CD4-positive, alpha-beta T cell treated with Interleukin-6 at 100 ng/mL for 8 hours (primary cell): ENCODE data around the gene SLC38A8.

Source experiments
- DNase-seq: peaks from one replicate; pipeline ENCODE4 v3.0.0-alpha.2; 2020; ENCODE audit warnings: mixed read lengths, low spot score

SLC38A8 gene

DNA sequence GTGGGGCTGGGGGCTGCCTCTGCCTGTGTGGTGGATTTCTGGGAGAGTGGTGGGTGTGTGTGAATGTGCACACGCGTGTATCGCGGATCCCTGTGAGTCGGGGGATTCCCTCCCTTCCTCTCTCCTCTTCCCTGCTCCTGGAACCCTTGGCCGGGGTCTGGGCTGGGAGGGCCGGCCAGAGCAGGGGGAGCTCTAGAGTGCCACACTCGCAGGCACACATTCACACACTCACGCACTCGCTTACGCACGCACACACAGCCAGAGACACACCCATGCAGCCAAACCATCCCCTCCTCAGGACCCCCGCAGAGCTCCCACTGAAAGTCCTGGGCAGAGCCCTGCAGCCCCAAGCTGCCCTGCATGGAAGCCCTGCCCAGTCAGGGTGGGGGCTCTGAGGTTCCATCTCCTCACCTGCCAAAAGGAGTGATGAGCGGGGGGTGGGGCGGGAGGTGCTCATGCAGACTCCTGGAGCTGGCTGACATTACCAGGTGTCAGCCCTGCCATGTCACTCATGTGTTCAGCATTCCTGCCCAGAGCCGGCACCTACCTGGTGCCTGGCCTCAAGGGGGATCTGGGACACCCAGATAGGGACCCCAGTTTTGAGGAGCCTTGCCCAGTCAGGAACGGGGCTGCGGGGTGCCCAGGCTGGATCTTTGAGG lies 72.7 kb downstream of the SLC38A8 start:
- no peak for DNase-seq

DNA sequence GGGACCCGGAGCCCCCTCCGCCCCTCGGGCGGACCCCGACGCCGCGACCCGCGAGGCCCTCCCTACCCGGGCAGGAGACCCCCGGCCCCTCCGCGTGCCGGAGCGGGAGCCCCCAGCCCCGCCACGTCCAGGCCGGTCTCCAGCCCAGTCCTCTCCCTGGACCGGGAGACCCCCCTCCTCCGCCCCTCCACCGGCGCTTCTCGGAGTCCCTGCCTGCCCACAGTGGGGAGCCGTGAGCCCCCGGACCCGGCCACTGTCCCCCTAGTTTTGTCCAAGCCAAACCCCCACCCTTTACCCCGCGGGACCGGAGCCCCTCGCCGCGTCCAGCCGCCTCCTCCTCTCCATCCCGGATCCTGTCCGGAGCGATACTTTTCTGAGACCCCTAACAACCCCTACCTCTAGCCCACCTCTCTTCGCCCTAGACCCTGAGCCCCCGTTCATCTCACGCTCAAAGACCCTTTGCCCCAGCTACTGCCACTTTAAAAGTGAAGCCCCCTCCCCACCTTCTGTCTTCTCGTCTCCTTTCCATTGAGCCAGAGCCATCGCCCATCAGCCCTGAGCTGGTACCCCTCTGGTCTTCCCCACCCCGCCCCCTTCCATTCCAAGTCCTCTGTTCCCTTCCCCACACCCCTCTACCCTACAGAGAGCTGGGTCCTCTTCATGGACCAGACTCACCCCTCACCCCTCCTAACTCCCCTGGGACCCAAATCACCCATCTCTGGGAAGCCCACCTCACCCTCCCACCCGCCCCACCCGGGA lies 73.5 kb downstream of the SLC38A8 start:
- no peak for DNase-seq

DNA sequence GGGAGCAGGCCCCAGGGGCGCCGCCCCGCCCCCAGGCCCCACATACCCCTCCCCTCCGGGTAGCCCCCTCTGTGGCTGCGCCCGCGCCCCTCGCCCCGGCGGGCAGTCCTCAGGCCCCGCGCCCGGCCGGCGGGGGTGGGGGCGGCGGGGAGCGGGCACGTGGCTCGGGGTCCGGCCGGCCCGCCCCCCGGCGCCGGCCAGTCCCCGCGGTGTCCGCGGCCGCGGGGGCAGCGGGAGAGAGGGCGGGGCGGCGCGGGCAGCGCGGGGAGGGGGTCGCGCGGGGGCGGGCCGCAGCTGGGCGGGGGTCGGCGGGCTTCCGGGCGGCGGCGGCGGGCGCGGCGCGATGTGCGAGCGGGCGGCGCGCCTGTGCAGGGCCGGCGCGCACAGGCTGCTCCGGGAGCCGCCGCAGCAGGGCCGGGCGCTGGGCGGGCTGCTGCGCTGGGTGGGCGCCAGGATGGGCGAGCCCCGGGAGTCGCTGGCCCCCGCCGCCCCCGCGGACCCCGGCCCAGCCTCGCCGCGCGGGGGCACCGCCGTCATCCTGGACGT lies 74.2 kb downstream of the SLC38A8 start:
- DNase-seq, result no peak

DNA sequence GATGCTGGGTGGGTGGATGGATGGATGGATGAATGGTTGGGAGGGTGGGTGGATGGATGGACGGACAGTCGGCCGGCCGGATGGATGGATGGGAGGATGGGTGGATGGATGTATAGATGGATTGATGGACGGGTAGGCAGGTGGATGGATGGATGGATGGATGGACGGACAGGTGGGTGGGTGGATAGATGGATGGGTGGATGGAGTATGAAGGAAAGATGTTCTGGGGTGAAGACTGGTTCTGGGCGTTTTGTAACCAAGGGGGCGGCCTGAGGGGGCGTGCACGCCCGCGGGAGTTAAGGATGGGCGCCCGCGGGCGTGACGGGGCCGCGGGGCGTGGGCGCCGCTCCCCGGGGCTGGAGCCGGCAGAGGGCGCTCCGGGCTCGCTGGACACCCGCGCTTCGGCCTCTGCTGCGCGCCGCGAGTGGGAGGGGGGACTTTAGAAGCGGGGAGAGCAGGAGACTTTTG lies 74.7 kb downstream of the SLC38A8 start, which contains the start of gene NECAB2:
Gene NECAB2, plus strand, starts transcription at position 407 of the 468 bp plus-strand sequence. CDS start 405 bp downstream, outside the sequence.
- no peak for DNase-seq

DNA sequence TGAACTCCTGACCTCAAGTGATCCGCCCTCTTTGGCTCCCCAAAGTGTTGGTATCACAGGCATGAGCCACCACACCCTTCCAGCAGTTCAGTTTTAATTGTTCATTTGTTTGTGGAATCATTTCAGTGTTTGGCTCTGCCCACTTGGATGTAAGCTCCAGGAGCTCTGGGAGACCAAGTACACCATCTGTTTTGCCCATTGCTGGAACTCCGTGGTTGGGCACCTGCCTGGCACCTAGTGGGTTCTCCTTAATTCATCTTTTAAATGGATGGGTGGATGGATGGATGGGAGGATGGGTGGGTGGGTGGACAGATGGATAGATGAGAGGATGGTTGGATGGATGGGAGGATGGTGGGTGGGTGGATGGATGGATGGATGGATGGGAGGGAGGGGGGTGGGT lies 75.5 kb downstream of the SLC38A8 start:
- DNase-seq, result no peak

DNA sequence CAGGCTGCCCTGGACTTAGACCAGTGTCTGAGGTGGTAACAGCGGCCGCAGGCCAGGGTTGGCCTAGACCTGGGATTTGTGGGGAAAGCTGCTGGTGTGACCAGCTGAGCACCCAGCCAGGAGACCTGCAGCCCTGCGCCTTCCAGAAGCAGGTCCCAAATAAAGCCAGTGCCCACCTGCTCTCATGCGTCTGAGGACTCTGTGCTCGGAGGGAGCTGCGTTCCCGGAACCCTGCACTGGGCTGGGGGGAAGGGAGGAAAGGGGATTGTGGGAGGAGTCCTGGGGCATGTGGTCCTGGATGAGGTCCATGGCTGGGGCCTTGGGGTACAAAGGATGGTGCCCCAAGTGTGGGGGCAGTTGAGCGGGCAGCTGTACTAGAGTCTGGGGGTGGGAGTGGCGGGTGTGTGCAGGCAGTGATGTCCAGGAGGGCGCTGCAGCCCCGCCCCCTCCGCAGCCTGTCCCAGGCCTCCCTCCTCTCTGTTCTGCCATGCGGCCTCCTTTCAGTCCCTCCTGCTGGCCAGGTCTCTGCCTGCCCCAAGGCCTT lies 76.4 kb downstream of the SLC38A8 start:
- DNase-seq, result no peak

DNA sequence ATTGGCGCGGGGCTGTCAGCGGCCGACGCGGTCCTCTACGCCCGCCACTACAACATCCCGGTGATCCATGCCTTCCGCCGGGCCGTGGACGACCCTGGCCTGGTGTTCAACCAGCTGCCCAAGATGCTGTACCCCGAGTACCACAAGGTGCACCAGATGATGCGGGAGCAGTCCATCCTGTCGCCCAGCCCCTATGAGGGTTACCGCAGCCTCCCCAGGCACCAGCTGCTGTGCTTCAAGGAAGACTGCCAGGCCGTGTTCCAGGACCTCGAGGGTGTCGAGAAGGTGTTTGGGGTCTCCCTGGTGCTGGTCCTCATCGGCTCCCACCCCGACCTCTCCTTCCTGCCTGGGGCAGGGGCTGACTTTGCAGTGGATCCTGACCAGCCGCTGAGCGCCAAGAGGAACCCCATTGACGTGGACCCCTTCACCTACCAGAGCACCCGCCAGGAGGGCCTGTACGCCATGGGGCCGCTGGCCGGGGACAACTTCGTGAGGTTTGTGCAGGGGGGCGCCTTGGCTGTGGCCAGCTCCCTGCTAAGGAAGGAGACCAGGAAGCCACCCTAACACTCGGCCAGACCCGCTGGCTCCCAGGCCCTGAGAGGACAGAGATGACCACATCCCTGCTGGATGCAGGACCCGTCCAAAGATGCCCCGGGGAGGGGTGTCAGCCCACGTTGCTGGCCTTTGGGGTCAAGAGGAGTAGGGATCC lies 77.0 kb downstream of the SLC38A8 start:
- no peak for DNase-seq

DNA sequence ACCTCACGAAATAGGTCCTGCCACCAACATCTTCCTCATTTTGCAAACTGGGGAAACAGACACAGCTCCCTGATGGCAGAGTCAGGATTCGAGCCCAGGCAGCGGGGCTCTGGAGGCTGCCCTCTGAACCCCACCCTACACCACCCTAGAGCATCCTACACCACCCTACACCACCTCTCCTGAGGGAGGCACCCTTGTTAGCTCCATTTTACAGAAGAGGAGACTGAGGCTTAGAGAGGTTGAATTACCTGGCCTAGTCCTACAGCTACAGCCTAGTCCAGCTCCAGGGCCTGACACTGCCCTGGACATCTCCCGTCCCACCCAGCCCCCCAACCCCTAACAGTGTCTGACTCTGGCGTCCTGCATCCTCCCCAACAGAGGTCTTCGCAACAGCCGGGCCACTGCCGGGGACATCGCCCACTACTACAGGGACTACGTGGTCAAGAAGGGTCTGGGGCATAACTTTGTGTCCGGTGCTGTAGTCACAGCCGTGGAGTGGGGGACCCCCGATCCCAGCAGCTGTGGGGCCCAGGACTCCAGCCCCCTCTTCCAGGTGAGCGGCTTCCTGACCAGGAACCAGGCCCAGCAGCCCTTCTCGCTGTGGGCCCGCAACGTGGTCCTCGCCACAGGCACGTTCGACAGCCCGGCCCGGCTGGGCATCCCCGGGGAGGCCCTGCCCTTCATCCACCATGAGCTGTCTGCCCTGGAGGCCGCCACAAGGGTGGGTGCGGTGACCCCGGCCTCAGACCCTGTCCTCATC lies 77.7 kb downstream of the SLC38A8 start:
- no peak for DNase-seq

DNA sequence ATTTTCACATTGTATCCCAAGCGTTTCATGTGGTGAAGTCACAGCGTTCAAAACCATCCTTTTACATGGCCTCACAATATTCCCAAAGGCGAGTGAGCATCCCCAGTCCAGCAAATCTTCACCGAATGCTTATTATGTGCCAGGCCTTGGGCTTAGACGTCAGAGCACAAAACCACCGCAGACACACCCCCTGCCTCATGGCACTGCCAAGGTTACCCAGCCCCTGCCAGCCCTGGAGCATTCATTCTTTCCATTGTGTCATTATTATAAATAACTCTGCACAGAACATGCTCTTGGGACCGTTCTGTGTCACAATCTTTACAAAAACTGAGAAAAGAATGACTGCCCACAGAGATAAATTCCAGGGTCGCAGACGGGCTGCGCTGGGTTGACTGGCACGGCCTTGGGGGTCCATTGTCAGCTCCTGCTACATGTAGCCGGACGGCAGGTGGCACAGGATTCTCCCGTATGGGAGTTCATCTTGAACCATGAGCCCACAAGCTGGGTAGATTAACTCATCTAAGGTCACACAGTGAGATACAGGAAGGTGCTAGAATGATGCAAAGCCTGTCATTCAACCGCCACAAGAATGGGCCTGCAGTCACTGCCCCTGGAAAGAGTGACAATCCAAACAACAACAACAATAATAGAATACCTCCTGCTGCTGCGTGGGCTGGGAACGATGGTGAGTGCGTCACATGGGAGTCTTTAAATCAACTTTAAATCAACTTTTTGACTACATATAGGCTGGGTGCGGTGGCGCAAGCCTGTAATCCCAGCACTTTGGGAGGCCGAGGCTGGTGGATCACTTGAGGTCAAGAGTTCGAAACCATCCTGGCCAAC lies 79.1 kb downstream of the SLC38A8 start:
- no peak for DNase-seq

DNA sequence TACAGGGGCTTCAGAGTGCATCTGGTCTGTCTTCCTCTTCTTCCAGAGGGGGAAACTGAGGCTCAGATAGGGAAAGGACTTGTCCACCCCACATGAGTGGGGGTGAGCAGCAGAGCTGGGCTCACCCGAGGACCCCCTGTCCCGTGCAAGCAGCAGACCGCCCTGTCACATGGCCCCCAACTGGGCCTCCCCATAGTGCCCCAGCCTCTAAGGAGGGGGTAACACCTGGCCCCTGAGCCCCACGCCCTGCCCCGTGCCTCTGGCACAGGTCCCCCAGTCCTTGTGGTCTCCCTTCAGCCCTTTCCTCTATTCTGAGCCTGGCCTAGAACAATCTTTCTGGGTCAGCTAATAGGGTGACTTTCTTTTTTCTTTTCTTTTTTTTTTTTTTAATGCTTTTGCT lies 81.0 kb downstream of the SLC38A8 start:
- no peak for DNase-seq

DNA sequence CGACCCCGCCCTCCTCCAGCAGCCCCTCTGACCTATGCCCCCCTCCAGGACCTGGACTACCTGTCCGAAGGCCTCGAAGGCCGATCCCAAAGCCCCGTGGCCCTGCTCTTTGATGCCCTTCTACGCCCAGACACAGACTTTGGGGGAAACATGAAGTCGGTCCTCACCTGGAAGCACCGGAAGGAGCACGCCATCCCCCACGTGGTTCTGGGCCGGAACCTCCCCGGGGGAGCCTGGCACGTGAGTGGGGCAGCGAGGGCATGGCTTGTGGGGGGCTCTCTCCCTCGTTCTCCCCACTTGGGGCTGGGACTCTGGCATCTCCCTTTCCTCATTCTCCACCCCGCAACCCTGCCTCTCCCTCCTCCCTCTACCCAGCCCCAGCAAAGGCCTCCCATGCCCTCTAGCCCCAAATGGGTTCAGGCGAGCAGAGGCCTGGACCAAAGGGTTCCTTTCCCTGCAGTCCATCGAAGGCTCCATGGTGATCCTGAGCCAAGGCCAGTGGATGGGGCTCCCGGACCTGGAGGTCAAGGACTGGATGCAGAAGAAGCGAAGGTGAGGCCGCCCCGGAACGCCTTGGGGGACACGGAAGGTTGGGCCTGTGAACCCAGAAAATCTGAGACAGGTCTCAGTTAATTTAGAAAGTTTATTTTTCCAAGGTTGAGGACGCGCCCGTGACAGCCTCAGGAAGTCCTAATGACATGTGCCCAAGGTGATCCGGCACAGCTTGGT lies 81.9 kb downstream of the SLC38A8 start:
- no peak for DNase-seq
